Fibroblast of lung (primary cell): ENCODE measurements around the gene SDHB. TPM values are rescaled to one million over a fixed set of nuclear protein-coding genes. Genes with fewer than 3 reads are reported as not detected.
A peak's percentile ranks its signal among the peaks of the same experiment; 100 is the strongest.

Source experiments
- DNase-seq, 2 donors: peaks; one replicate each; pipeline versions ENCODE4 v3.0.0 to v3.0.0-alpha.2; 2010; ENCODE audit warnings: low read depth in 2 of 2
- H2AFZ ChIP-seq: 2 replicates; pipeline ENCODE4 v1.5.1; 2012; ENCODE audit warnings: low read length, control low read depth, inconsistent platforms
- H3K27ac ChIP-seq: 2 replicates; pipeline ENCODE4 v1.5.1; 2011; ENCODE audit warnings: low read length, control low read depth; ENCODE audit not compliant: insufficient read depth
- H3K27me3 ChIP-seq: 2 replicates; pipeline ENCODE4 v1.5.1; 2011; ENCODE audit warnings: mild to moderate bottlenecking, low read length; ENCODE audit not compliant: control insufficient read depth, insufficient read depth
- H3K36me3 ChIP-seq: 2 replicates; pipeline ENCODE4 v1.5.1; 2011; ENCODE audit warnings: low read length; ENCODE audit not compliant: control insufficient read depth, insufficient read depth
- H3K4me1 ChIP-seq: 2 replicates; pipeline ENCODE4 v1.5.1; 2011; ENCODE audit warnings: low read length; ENCODE audit not compliant: control insufficient read depth, insufficient read depth; ENCODE audit errors: extremely low read depth
- H3K4me2 ChIP-seq: 2 replicates; pipeline ENCODE4 v1.5.1; 2011; ENCODE audit warnings: low read length, control low read depth; ENCODE audit not compliant: insufficient read depth; ENCODE audit errors: extremely low read depth
- H3K4me3 ChIP-seq, 4 experiments: fragments of 200-600 bp in 1 of 4; sonication (generic) in 1 of 4; replicated peaks in 1 of 4; 2 replicates each; pipeline ENCODE4 v1.5.1; 2011 to 2016; ENCODE audit warnings: low read length in 4 of 4, low read depth in 3 of 4, mild to moderate bottlenecking in 3 of 4, control low read depth in 2 of 4, inconsistent platforms in 1 of 4, mixed read lengths in 1 of 4; ENCODE audit not compliant: insufficient read depth in 1 of 4; ENCODE audit errors: control extremely low read depth in 1 of 4
- H3K79me2 ChIP-seq: 2 replicates; pipeline ENCODE4 v1.5.1; 2012; ENCODE audit warnings: mild to moderate bottlenecking, low read length, inconsistent platforms; ENCODE audit not compliant: control insufficient read depth, insufficient read depth
- H3K9ac ChIP-seq: 2 replicates; pipeline ENCODE4 v1.5.1; 2011; ENCODE audit warnings: mild to moderate bottlenecking, low read length, control low read depth; ENCODE audit not compliant: insufficient read depth
- H3K9me3 ChIP-seq: 2 replicates; pipeline ENCODE4 v1.5.1; 2012; ENCODE audit warnings: low read depth, low read length; ENCODE audit not compliant: control insufficient read depth, insufficient read depth
- H4K20me1 ChIP-seq: 2 replicates; pipeline ENCODE4 v1.5.1; 2011; ENCODE audit warnings: low read length; ENCODE audit not compliant: control insufficient read depth, insufficient read depth; ENCODE audit errors: extremely low read depth
- EZH2 ChIP-seq: IDR thresholded peaks from 2 replicates; pipeline ENCODE4 v1.5.1; 2012; ENCODE audit warnings: low read length, control low read depth, mild to moderate bottlenecking; ENCODE audit errors: missing control alignments
- polyA plus RNA-seq, 2 donors: library from polyadenylated mRNA; depleted of rRNA in 1 of 2; stranded (reverse) in 1 of 2; unstranded in 1 of 2; fragments of >200 nt; gene quantifications; 2 replicates each; pipeline ENCODE4 v1.2.1, GENCODE V29; 2011 to 2012; ENCODE audit warnings: missing spikeins in 1 of 2
- total RNA-seq: library from RNA; depleted of rRNA; stranded (reverse); fragments of >200 nt; gene quantifications from 2 replicates; pipeline ENCODE4 v1.2.1, GENCODE V29; 2014
- TF ChIP-seq, protein P1 (sequence below), 2 donors: IDR thresholded peaks in 1 of 2; conservative IDR thresholded peaks in 1 of 2; 1 replicate in 1 of 2; 2 replicates in 1 of 2; pipeline ENCODE4 v1.5.1; 2011 to 2012; ENCODE audit warnings: low read length in 2 of 2, control low read depth in 1 of 2, inconsistent platforms in 1 of 2, low read depth in 1 of 2, mild to moderate bottlenecking in 1 of 2

The SDHB gene
- total and polyA plus RNA-seq, 2 donors (not counting 1 experiment from before 2014, with no cell fraction given) = 136 to 170 TPM

GRCh38 chr1:16986113-16986512 lies 67.7 kb downstream of the SDHB start:
- TF ChIP-seq, protein P1, sequence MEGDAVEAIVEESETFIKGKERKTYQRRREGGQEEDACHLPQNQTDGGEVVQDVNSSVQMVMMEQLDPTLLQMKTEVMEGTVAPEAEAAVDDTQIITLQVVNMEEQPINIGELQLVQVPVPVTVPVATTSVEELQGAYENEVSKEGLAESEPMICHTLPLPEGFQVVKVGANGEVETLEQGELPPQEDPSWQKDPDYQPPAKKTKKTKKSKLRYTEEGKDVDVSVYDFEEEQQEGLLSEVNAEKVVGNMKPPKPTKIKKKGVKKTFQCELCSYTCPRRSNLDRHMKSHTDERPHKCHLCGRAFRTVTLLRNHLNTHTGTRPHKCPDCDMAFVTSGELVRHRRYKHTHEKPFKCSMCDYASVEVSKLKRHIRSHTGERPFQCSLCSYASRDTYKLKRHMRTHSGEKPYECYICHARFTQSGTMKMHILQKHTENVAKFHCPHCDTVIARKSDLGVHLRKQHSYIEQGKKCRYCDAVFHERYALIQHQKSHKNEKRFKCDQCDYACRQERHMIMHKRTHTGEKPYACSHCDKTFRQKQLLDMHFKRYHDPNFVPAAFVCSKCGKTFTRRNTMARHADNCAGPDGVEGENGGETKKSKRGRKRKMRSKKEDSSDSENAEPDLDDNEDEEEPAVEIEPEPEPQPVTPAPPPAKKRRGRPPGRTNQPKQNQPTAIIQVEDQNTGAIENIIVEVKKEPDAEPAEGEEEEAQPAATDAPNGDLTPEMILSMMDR (conservative IDR thresholded peaks at IDR 0.05 in 1 of 2, IDR thresholded peaks at IDR 0.05 in 1 of 2; ENCODE audit: low read depth in 1 of 2, low read length in 2 of 2) = no peak
- TF ChIP-seq EZH2 = no peak
- Histone ChIP-seq H3K9me3 (no peaks in the 10 kb centered on the region), H3K27me3 (no peaks in the 10 kb centered on the region), H3K79me2 (no peaks in the 10 kb centered on the region), H2AFZ (no peak overlapping the region), H3K4me2 (no peak overlapping the region), H3K4me3 (no peak overlapping the region), H4K20me1 (no peaks in the 10 kb centered on the region), H3K27ac (no peak overlapping the region), H3K9ac (no peak overlapping the region), H3K36me3 (peaks cover 6% of the 10 kb centered on the region), H3K4me1 (peaks cover 4% of the 10 kb centered on the region)
- no peak for DNase-seq

- peaks cover under 1% of the 10 kb centered on the region for H3K79me2 ChIP-seq
- TF ChIP-seq, protein P1 (conservative IDR thresholded peaks at IDR 0.05 in 1 of 2, IDR thresholded peaks at IDR 0.05 in 1 of 2; ENCODE audit: low read depth in 1 of 2, low read length in 2 of 2) = no peak
- TF ChIP-seq EZH2 = no peak
- H3K36me3 ChIP-seq = peaks cover 6% of the 10 kb centered on the region
- peak overlapping the region; percentile 38 for H3K27ac ChIP-seq
- no peak overlapping the region for H3K4me2 ChIP-seq
- H3K9me3 ChIP-seq = no peaks in the 10 kb centered on the region
- no peak overlapping the region for H3K4me3 ChIP-seq
- no peaks in the 10 kb centered on the region for H3K27me3 ChIP-seq
- peaks cover 7% of the 10 kb centered on the region for H3K4me1 ChIP-seq
- no peaks in the 10 kb centered on the region for H4K20me1 ChIP-seq
- peak; percentile 80 to 97 for DNase-seq
- H2AFZ ChIP-seq = no peak overlapping the region
- no peak overlapping the region for H3K9ac ChIP-seq
These were observed 69.1 kb downstream of the SDHB start for GRCh38 chr1:16984717-16985116.

- H3K27me3 ChIP-seq = no peaks in the 10 kb centered on the region
- H3K9me3 ChIP-seq = no peaks in the 10 kb centered on the region
- no peak overlapping the region for H3K9ac ChIP-seq
- no peaks in the 10 kb centered on the region for H4K20me1 ChIP-seq
- H3K79me2 ChIP-seq = peaks cover 7% of the 10 kb centered on the region
- no peak overlapping the region for H3K4me2 ChIP-seq
- H3K36me3 ChIP-seq = peaks cover 6% of the 10 kb centered on the region
- H2AFZ ChIP-seq = no peak overlapping the region
- no peak for DNase-seq
- peaks cover 16% of the 10 kb centered on the region for H3K4me1 ChIP-seq
- H3K27ac ChIP-seq = no peak overlapping the region
- TF ChIP-seq, protein P1 (conservative IDR thresholded peaks at IDR 0.05 in 1 of 2, IDR thresholded peaks at IDR 0.05 in 1 of 2; ENCODE audit: low read depth in 1 of 2, low read length in 2 of 2) = no peak
- TF ChIP-seq EZH2 = no peak
- H3K4me3 ChIP-seq = no peak overlapping the region
These were observed 70.2 kb downstream of the SDHB start for GRCh38 chr1:16983649-16984048.
